GM23248 (cell line): ENCODE measurements around the gene MRPS18B. TPM values are rescaled to one million over a fixed set of nuclear protein-coding genes. Genes with fewer than 3 reads are reported as not detected.

Source experiments
- DNase-seq: peaks from one replicate; pipeline ENCODE4 v3.0.0-alpha.2; 2015
- H2AFZ ChIP-seq: fragments of 200-600 bp; sonication (generic); 2 replicates; pipeline ENCODE4 v1.6.1; 2016; ENCODE audit warnings: antibody characterized with exemption
- H3F3A ChIP-seq: fragments of 200-600 bp; sonication (generic); 2 replicates; pipeline ENCODE4 v1.6.1; 2016; ENCODE audit warnings: mild to moderate bottlenecking, antibody characterized with exemption, mixed run types; ENCODE audit not compliant: insufficient read depth
- H3K27ac ChIP-seq: fragments of 200-600 bp; sonication (generic); 2 replicates; pipeline ENCODE4 v1.5.1; 2016; ENCODE audit warnings: mild to moderate bottlenecking
- H3K27me3 ChIP-seq: fragments of 200-600 bp; sonication (generic); replicated peaks from 2 replicates; pipeline ENCODE4 v1.6.1; 2016; ENCODE audit warnings: mild to moderate bottlenecking; ENCODE audit not compliant: insufficient read depth
- H3K36me3 ChIP-seq: fragments of 200-600 bp; sonication (generic); 2 replicates; pipeline ENCODE4 v1.6.1; 2016; ENCODE audit warnings: low read depth, mild to moderate bottlenecking
- H3K4me1 ChIP-seq: fragments of 200-600 bp; sonication (generic); 2 replicates; pipeline ENCODE4 v1.6.1; 2016; ENCODE audit warnings: mild to moderate bottlenecking; ENCODE audit not compliant: insufficient read depth
- H3K4me2 ChIP-seq: fragments of 200-600 bp; sonication (generic); one replicate; pipeline ENCODE4 v1.6.1; 2016; ENCODE audit warnings: mild to moderate bottlenecking; ENCODE audit not compliant: unreplicated experiment
- H3K4me3 ChIP-seq: fragments of 200-600 bp; sonication (generic); 2 replicates; pipeline ENCODE4 v1.5.1; 2016; ENCODE audit warnings: mild to moderate bottlenecking
- H3K79me2 ChIP-seq: fragments of 200-600 bp; sonication (generic); 2 replicates; pipeline ENCODE4 v1.6.1; 2016; ENCODE audit warnings: mild to moderate bottlenecking; ENCODE audit not compliant: insufficient read depth
- H3K9ac ChIP-seq: fragments of 200-600 bp; sonication (generic); 2 replicates; pipeline ENCODE4 v1.6.1; 2016; ENCODE audit warnings: mild to moderate bottlenecking
- H3K9me2 ChIP-seq: fragments of 200-600 bp; sonication (generic); 2 replicates; pipeline ENCODE4 v1.6.1; 2016; ENCODE audit warnings: mixed run types, mild to moderate bottlenecking, moderate library complexity; ENCODE audit not compliant: insufficient read depth
- H3K9me3 ChIP-seq: fragments of 200-600 bp; sonication (generic); one replicate; pipeline ENCODE4 v1.6.1; 2017; ENCODE audit warnings: low read depth
- H4K20me1 ChIP-seq: fragments of 200-600 bp; sonication (generic); 2 replicates; pipeline ENCODE4 v1.6.0; 2016; ENCODE audit not compliant: insufficient read depth
- EZH2 ChIP-seq: fragments of 200-600 bp; sonication (generic); IDR thresholded peaks from 2 replicates; pipeline ENCODE4 v1.6.1; 2018; ENCODE audit warnings: antibody characterized with exemption, mild to moderate bottlenecking; ENCODE audit not compliant: insufficient read depth, poor library complexity, severe bottlenecking
- EZH2phosphoT487 ChIP-seq: fragments of 200-600 bp; sonication (generic); IDR thresholded peaks from 2 replicates; pipeline ENCODE4 v1.6.1; 2018; ENCODE audit warnings: antibody characterized with exemption, moderate library complexity, mild to moderate bottlenecking, low read depth; ENCODE audit not compliant: insufficient read depth
- WGBS, 2 experiments: methylation state at CpG; one replicate each; pipeline ENCODE4 v1.1.6; 2015 to 2017; ENCODE audit warnings: low lambda C conversion rate in 2 of 2, low coverage in 1 of 2; ENCODE audit errors: missing lambda C conversion rate in 2 of 2; 5-methylcytosine and 5-hydroxymethylcytosine counted together
- in situ Hi-C: fragments of 300-500 bp; cut with MboI; formaldehyde crosslinking; loops from 2 replicates; pipeline ENCODE4 v1.15.0; 2020
- polyA plus RNA-seq: library from polyadenylated mRNA; unstranded; fragments of >200 nt; fragmentation: Nextera tagmentation; extraction: Ambion mirVana; gene quantifications from 2 replicates; pipeline ENCODE4 v1.2.1, GENCODE V29; 2016
- total RNA-seq: library from RNA; depleted of rRNA; stranded (reverse); fragments of >200 nt; shearing (Covaris generic); gene quantifications from 2 replicates; pipeline ENCODE4 v1.2.3, GENCODE V29; 2014

The MRPS18B gene
- total and polyA plus RNA-seq, 2 experiments from 2014 or later: 41.4 to 59.2 TPM

- Histone ChIP-seq H3F3A (peaks cover 81% of the 10 kb centered on the region), H3K9ac (no peak overlapping the region), H3K79me2 (0 out of 2 replicates have a peak, but pooled peaks cover 8% of the 10 kb centered on the region), H2AFZ (no peak overlapping the region), H3K36me3 (peaks cover 60% of the 10 kb centered on the region), H3K27ac (no peak overlapping the region), H3K27me3 (no peaks in the 10 kb centered on the region), H3K4me1 (no peaks in the 10 kb centered on the region), H3K4me3 (no peak overlapping the region), H4K20me1 (no peaks in the 10 kb centered on the region), H3K9me3 (no peaks in the 10 kb centered on the region), H3K9me2 (no peaks in the 10 kb centered on the region), H3K4me2 (no peak overlapping the region)
- TF ChIP-seq EZH2phosphoT487 (no peak), EZH2 (no peak)
- in situ Hi-C loops: no loop called here
- DNase-seq: no peak
- 95 to 97% methylated on average over 13 of the region's 13 CpGs for WGBS, 2 experiments
Observed at GRCh38 chr6:30603961-30604360, 13.7 kb upstream of the MRPS18B start.

GRCh38 chr6:30610065-30610464 lies 7.6 kb upstream of the MRPS18B start:
- in situ Hi-C loops: no loop called here
- no peaks in the 10 kb centered on the region for H3K27me3 ChIP-seq
- H3K79me2 ChIP-seq: peaks cover 48% of the 10 kb centered on the region
- H2AFZ ChIP-seq: no peak overlapping the region
- no peaks in the 10 kb centered on the region for H3K9me3 ChIP-seq
- H3K4me3 ChIP-seq: no peak overlapping the region
- no peak overlapping the region for H3K4me2 ChIP-seq
- H3K4me1 ChIP-seq: peaks cover 23% of the 10 kb centered on the region
- peaks cover 24% of the 10 kb centered on the region for H3K36me3 ChIP-seq
- WGBS, 2 experiments: 67 to 68% methylated on average over 4 of the region's 4 CpGs
- peaks cover 90% of the 10 kb centered on the region for H3F3A ChIP-seq
- H3K9me2 ChIP-seq: no peaks in the 10 kb centered on the region
- H3K9ac ChIP-seq: 0 out of 2 replicates have a peak overlapping the region, but pooled peaks have one; percentile 0
- H3K27ac ChIP-seq: peak overlapping the region; percentile 19
- DNase-seq: no peak
- TF ChIP-seq EZH2 (no peak), EZH2phosphoT487 (no peak)
- no peaks in the 10 kb centered on the region for H4K20me1 ChIP-seq

- Histone ChIP-seq H4K20me1 (no peaks in the 10 kb centered on the region), H3K9me2 (no peaks in the 10 kb centered on the region), H3K27ac (peak overlapping the region; percentile 6; the same call in 1 of the 2 replicates), H3K4me3 (no peak overlapping the region), H3K4me1 (peaks cover 23% of the 10 kb centered on the region), H3K79me2 (peaks cover 56% of the 10 kb centered on the region), H3K27me3 (no peaks in the 10 kb centered on the region), H3F3A (peaks cover 94% of the 10 kb centered on the region), H3K36me3 (peaks cover 19% of the 10 kb centered on the region), H2AFZ (no peak overlapping the region), H3K4me2 (no peak overlapping the region), H3K9me3 (no peaks in the 10 kb centered on the region), H3K9ac (no peak overlapping the region)
- 68% methylated on average over 9 of the region's 9 CpGs for WGBS, 2 experiments
- DNase-seq: no peak
- TF ChIP-seq EZH2phosphoT487 (no peak), EZH2 (no peak)
- in situ Hi-C loops: no loop called here
Observed at GRCh38 chr6:30611150-30611855, 6.3 kb upstream of the MRPS18B start.

GRCh38 chr6:30611856-30612194 lies 5.8 kb upstream of the MRPS18B start:
- TF ChIP-seq EZH2phosphoT487 (no peak), EZH2 (no peak)
- Histone ChIP-seq H3F3A (peaks cover 94% of the 10 kb centered on the region), H3K4me1 (peaks cover 23% of the 10 kb centered on the region), H3K9me2 (no peaks in the 10 kb centered on the region), H4K20me1 (no peaks in the 10 kb centered on the region), H3K4me2 (no peak overlapping the region), H3K9me3 (no peaks in the 10 kb centered on the region), H2AFZ (no peak overlapping the region), H3K27ac (peak overlapping the region; percentile 6; the same call in 1 of the 2 replicates), H3K36me3 (peaks cover 19% of the 10 kb centered on the region), H3K79me2 (peaks cover 62% of the 10 kb centered on the region), H3K27me3 (no peaks in the 10 kb centered on the region), H3K9ac (no peak overlapping the region), H3K4me3 (no peak overlapping the region)
- WGBS, 2 experiments: 17 to 26% methylated on average over 2 of the region's 2 CpGs
- no peak for DNase-seq
- in situ Hi-C loops: no loop called here
